ENCODE data around the gene BARHL2. TPM values are rescaled to one million over a fixed set of nuclear protein-coding genes. Genes with fewer than 3 reads are reported as not detected.

Gene BARHL2
- total and polyA plus RNA-seq, 12 donors = 0.13 TPM; not detected in 11

GRCh38 chr1:90729504-90730242, 12.6 kb upstream of the BARHL2 start:
- Histone ChIP-seq H3K4me3 (peak overlapping the region in 1 of 10 donors; percentile 32), H3K4me1 (peaks cover 11 to 53% (median 35%) of the 10 kb centered on the region in 9 donors), H3K36me3 (no peaks in the 10 kb centered on the region), H3K9me3 (no peaks in the 10 kb centered on the region), H3K27me3 (peaks cover 56 to 100% (median 99%) of the 10 kb centered on the region in 7 donors), H3K27ac (no peak overlapping the region)
- DNase-seq (no peak), ATAC-seq (no peak)
- WGBS, 2 donors = 11 to 16% methylated on average over 36 of the region's 36 CpGs
- TF ChIP-seq CTCF (IDR thresholded peaks at IDR 0.05) = peak in 6 of 9 donors; percentile 14 to 44 (median 26)
- intact Hi-C loops (cut with DNase I) = loop anchor here in 8 of 10 donors (5.0 to 10.0 kb wide), 7 partner anchors 115 to 615 kb away; partner anchors contain the start of gene ZNF644 (in 1 of the 8)

- DNase-seq (no peak), ATAC-seq (no peak)
- H3K27me3 ChIP-seq = peaks cover 66 to 100% (median 100%) of the 10 kb centered on the region in 7 donors
- H3K4me1 ChIP-seq = peaks cover 14 to 61% (median 39%) of the 10 kb centered on the region in 9 donors
- WGBS, 2 donors = 8 to 11% methylated on average over 25 of the region's 25 CpGs
- H3K9me3 ChIP-seq = no peaks in the 10 kb centered on the region
- no peaks in the 10 kb centered on the region for H3K36me3 ChIP-seq
- no peak overlapping the region for H3K4me3 ChIP-seq
- TF ChIP-seq CTCF (IDR thresholded peaks at IDR 0.05) = no peak
- H3K27ac ChIP-seq = no peak overlapping the region
- intact Hi-C loops (cut with DNase I) = loop anchor here in 8 of 10 donors (5.0 to 10.0 kb wide), 7 partner anchors 116 to 614 kb away; partner anchors contain the start of gene ZNF644 (in 1 of the 8)
These were observed 11.6 kb upstream of the BARHL2 start for GRCh38 chr1:90728502-90729287.

- Histone ChIP-seq H3K27ac (no peak overlapping the region), H3K9me3 (no peaks in the 10 kb centered on the region), H3K27me3 (peaks cover 72 to 100% (median 100%) of the 10 kb centered on the region in 7 donors), H3K4me3 (no peak overlapping the region), H3K4me1 (peaks cover 18 to 67% (median 46%) of the 10 kb centered on the region in 9 donors), H3K36me3 (no peaks in the 10 kb centered on the region)
- TF ChIP-seq CTCF (IDR thresholded peaks at IDR 0.05) = no peak
- WGBS, 2 donors = 32 to 38% methylated on average over 5 of the region's 5 CpGs
- ATAC-seq (no peak), DNase-seq (no peak)
- intact Hi-C loops (cut with DNase I) = loop anchor here in 8 of 10 donors (5.0 to 10.0 kb wide), 7 partner anchors 117 to 613 kb away; partner anchors contain the start of gene ZNF644 (in 1 of the 8)
These were observed 10.9 kb upstream of the BARHL2 start for GRCh38 chr1:90727917-90728501.

GRCh38 chr1:90726986-90727480, 9.9 kb upstream of the BARHL2 start:
- 13 to 28% methylated on average over 24 to 25 of the region's 25 CpGs for WGBS, 2 donors
- Histone ChIP-seq H3K4me3 (no peak overlapping the region), H3K27me3 (peaks cover 81 to 100% (median 100%) of the 10 kb centered on the region in 7 donors), H3K4me1 (peaks cover 20 to 67% (median 46%) of the 10 kb centered on the region in 9 donors), H3K27ac (no peak overlapping the region), H3K9me3 (no peaks in the 10 kb centered on the region), H3K36me3 (no peaks in the 10 kb centered on the region)
- intact Hi-C loops (cut with DNase I) = loop anchor here in 8 of 10 donors (5.0 to 10.0 kb wide), 7 partner anchors 118 to 612 kb away; partner anchors contain the start of gene ZNF644 (in 1 of the 8)
- TF ChIP-seq CTCF (IDR thresholded peaks at IDR 0.05) = no peak
- DNase-seq = no peak
- no peak for ATAC-seq

Measured in heart right ventricle (tissue), 16 donors.